K562 (cell line): ENCODE data around the gene CNGA1.

Experiments used
- MAX ChIP-seq: sonication (generic); formaldehyde crosslinking; IDR thresholded peaks from 2 replicates; pipeline ENCODE4 v1.9.0; 2022; ENCODE audit warnings: mild to moderate bottlenecking, missing genetic modification reagents
- MAZ ChIP-seq, 2 experiments: fragments of 450-650 bp in 1 of 2; sonication (generic) in 1 of 2; formaldehyde crosslinking; IDR thresholded peaks in 1 of 2; conservative IDR thresholded peaks in 1 of 2; 2 replicates each; pipeline versions ENCODE4 v1.4.0 to v1.5.0; 2020; ENCODE audit warnings: mild to moderate bottlenecking in 1 of 2, missing genetic modification reagents in 1 of 2
- MXI1 ChIP-seq: IDR thresholded peaks from 2 replicates; pipeline ENCODE4 v1.6.1; 2011; ENCODE audit warnings: low read depth, mild to moderate bottlenecking, improper control_type of control experiment, low read length
- NFATC3 ChIP-seq: fragments of 450-650 bp; IDR thresholded peaks from 2 replicates; pipeline ENCODE4 v1.6.1; 2017; ENCODE audit warnings: mild to moderate bottlenecking
- POLR2AphosphoS5 ChIP-seq: IDR thresholded peaks from 2 replicates; pipeline ENCODE4 v1.6.1; 2011; ENCODE audit warnings: mild to moderate bottlenecking, low read depth, low read length, moderate library complexity; ENCODE audit not compliant: control insufficient read depth, insufficient read depth
- RAD21 ChIP-seq, 2 experiments: fragments of 250-450 bp in 1 of 2; fragments of 450-650 bp in 1 of 2; sonication (Bioruptor Pico) in 1 of 2; formaldehyde crosslinking in 1 of 2; IDR thresholded peaks in 1 of 2; conservative IDR thresholded peaks in 1 of 2; 2 replicates each; pipeline versions ENCODE4 v1.4.0 to v1.8.0; 2020 to 2022; ENCODE audit warnings: mild to moderate bottlenecking in 2 of 2, moderate library complexity in 1 of 2
- TOE1 ChIP-seq, 2 experiments: fragments of 450-650 bp in 1 of 2; sonication (generic) in 1 of 2; formaldehyde crosslinking in 1 of 2; IDR thresholded peaks; 2 replicates each; pipeline versions ENCODE4 v1.7.1 to v1.8.0; 2016 to 2022; ENCODE audit warnings: borderline replicate concordance in 2 of 2, mild to moderate bottlenecking in 2 of 2, antibody characterized with exemption in 1 of 2, inconsistent platforms in 1 of 2, low read depth in 1 of 2, missing genetic modification reagents in 1 of 2, moderate library complexity in 1 of 2
- ZNF217 ChIP-seq: sonication (generic); formaldehyde crosslinking; IDR thresholded peaks from 2 replicates; pipeline ENCODE4 v1.8.0; 2022; ENCODE audit warnings: mild to moderate bottlenecking, missing genetic modification reagents
- ZNF282 ChIP-seq: sonication (generic); formaldehyde crosslinking; IDR thresholded peaks from 2 replicates; pipeline ENCODE4 v1.8.1; 2023; ENCODE audit warnings: missing genetic modification reagents
- TF ChIP-seq, protein P1 (sequence below): sonication (generic); formaldehyde crosslinking; IDR thresholded peaks from 2 replicates; pipeline ENCODE4 v1.8.1; 2023; ENCODE audit warnings: mild to moderate bottlenecking, missing genetic modification reagents, moderate library complexity
- TF ChIP-seq, protein P2 (sequence below): IDR thresholded peaks from 2 replicates; pipeline ENCODE4 v1.6.1; 2011; ENCODE audit not compliant: insufficient read length; ENCODE audit errors: extremely low read depth
- TF ChIP-seq, protein P3 (sequence below), 2 experiments: fragments of 450-650 bp; IDR thresholded peaks; 2 replicates each; pipeline ENCODE4 v1.6.1; 2018; ENCODE audit warnings: mild to moderate bottlenecking in 2 of 2, low read depth in 1 of 2; ENCODE audit not compliant: partially characterized antibody in 2 of 2

- no peak for TF ChIP-seq RAD21 (CRISPR knock-in tag; conservative IDR thresholded peaks at IDR 0.05 in 1 of 2, IDR thresholded peaks at IDR 0.05 in 1 of 2)
- no peak for TF ChIP-seq MAZ (CRISPR knock-in tag; conservative IDR thresholded peaks at IDR 0.05 in 1 of 2, IDR thresholded peaks at IDR 0.05 in 1 of 2)
- TF ChIP-seq, protein P1, sequence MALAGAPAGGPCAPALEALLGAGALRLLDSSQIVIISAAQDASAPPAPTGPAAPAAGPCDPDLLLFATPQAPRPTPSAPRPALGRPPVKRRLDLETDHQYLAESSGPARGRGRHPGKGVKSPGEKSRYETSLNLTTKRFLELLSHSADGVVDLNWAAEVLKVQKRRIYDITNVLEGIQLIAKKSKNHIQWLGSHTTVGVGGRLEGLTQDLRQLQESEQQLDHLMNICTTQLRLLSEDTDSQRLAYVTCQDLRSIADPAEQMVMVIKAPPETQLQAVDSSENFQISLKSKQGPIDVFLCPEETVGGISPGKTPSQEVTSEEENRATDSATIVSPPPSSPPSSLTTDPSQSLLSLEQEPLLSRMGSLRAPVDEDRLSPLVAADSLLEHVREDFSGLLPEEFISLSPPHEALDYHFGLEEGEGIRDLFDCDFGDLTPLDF (CRISPR knock-in tag), result no peak
- TF ChIP-seq, protein P2, sequence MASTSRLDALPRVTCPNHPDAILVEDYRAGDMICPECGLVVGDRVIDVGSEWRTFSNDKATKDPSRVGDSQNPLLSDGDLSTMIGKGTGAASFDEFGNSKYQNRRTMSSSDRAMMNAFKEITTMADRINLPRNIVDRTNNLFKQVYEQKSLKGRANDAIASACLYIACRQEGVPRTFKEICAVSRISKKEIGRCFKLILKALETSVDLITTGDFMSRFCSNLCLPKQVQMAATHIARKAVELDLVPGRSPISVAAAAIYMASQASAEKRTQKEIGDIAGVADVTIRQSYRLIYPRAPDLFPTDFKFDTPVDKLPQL, result no peak
- TF ChIP-seq ZNF217 (CRISPR knock-in tag), result no peak
- no peak for TF ChIP-seq ZNF282 (CRISPR knock-in tag)
- TF ChIP-seq MXI1, result no peak
- TF ChIP-seq TOE1 (IDR thresholded peaks at IDR 0.05; ENCODE audit: borderline replicate concordance), result no peak
- TF ChIP-seq TOE1 (CRISPR knock-in tag; IDR thresholded peaks at IDR 0.05; ENCODE audit: borderline replicate concordance, low read depth), result no peak
- TF ChIP-seq POLR2AphosphoS5, result no peak
- TF ChIP-seq NFATC3, result no peak
- TF ChIP-seq MAX (CRISPR knock-in tag), result no peak
- TF ChIP-seq, protein P3, sequence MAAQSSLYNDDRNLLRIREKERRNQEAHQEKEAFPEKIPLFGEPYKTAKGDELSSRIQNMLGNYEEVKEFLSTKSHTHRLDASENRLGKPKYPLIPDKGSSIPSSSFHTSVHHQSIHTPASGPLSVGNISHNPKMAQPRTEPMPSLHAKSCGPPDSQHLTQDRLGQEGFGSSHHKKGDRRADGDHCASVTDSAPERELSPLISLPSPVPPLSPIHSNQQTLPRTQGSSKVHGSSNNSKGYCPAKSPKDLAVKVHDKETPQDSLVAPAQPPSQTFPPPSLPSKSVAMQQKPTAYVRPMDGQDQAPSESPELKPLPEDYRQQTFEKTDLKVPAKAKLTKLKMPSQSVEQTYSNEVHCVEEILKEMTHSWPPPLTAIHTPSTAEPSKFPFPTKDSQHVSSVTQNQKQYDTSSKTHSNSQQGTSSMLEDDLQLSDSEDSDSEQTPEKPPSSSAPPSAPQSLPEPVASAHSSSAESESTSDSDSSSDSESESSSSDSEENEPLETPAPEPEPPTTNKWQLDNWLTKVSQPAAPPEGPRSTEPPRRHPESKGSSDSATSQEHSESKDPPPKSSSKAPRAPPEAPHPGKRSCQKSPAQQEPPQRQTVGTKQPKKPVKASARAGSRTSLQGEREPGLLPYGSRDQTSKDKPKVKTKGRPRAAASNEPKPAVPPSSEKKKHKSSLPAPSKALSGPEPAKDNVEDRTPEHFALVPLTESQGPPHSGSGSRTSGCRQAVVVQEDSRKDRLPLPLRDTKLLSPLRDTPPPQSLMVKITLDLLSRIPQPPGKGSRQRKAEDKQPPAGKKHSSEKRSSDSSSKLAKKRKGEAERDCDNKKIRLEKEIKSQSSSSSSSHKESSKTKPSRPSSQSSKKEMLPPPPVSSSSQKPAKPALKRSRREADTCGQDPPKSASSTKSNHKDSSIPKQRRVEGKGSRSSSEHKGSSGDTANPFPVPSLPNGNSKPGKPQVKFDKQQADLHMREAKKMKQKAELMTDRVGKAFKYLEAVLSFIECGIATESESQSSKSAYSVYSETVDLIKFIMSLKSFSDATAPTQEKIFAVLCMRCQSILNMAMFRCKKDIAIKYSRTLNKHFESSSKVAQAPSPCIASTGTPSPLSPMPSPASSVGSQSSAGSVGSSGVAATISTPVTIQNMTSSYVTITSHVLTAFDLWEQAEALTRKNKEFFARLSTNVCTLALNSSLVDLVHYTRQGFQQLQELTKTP (IDR thresholded peaks at IDR 0.05; ENCODE audit: low read depth in 1 of 2, partially characterized antibody in 2 of 2), result no peak
These were observed 4.8 kb downstream of the CNGA1 start for GRCh38 chr4:48011722-48012121.
